GM23338 (cell line): ENCODE measurements around the gene GATAD2A. TPM values are rescaled to one million over a fixed set of nuclear protein-coding genes. Genes with fewer than 3 reads are reported as not detected.

Source experiments
- ATAC-seq: fragments of 200-7000 bp; cut with Tn5 transposase; 3 replicates; pipeline ENCODE4 v1.9.1; 2020
- DNase-seq: peaks from one replicate; pipeline ENCODE4 v3.0.0-alpha.2; 2015; ENCODE audit warnings: low spot score
- H2AFZ ChIP-seq: fragments of 200-600 bp; sonication (generic); 2 replicates; pipeline ENCODE4 v1.8.0; 2016; ENCODE audit warnings: antibody characterized with exemption, mild to moderate bottlenecking, moderate library complexity
- H3F3A ChIP-seq: fragments of 200-600 bp; sonication (generic); replicated peaks from 2 replicates; pipeline ENCODE4 v1.8.0; 2017; ENCODE audit warnings: antibody characterized with exemption, mixed run types, low read depth
- H3K27ac ChIP-seq: fragments of 200-600 bp; sonication (generic); 2 replicates; pipeline ENCODE4 v1.6.1; 2016; ENCODE audit warnings: low read depth
- H3K27me3 ChIP-seq: fragments of 200-600 bp; sonication (generic); 2 replicates; pipeline ENCODE4 v1.8.0; 2016; ENCODE audit warnings: mild to moderate bottlenecking, mixed run types, moderate library complexity; ENCODE audit not compliant: insufficient read depth
- H3K36me3 ChIP-seq: fragments of 200-600 bp; sonication (generic); 2 replicates; pipeline ENCODE4 v1.8.0; 2016; ENCODE audit warnings: mild to moderate bottlenecking; ENCODE audit not compliant: insufficient read depth
- H3K4me1 ChIP-seq: fragments of 200-600 bp; sonication (generic); 2 replicates; pipeline ENCODE4 v1.8.0; 2016; ENCODE audit warnings: mild to moderate bottlenecking, moderate library complexity; ENCODE audit not compliant: insufficient read depth
- H3K4me2 ChIP-seq: fragments of 200-600 bp; sonication (generic); 2 replicates; pipeline ENCODE4 v1.7.1; 2017; ENCODE audit warnings: mixed run types
- H3K4me3 ChIP-seq: fragments of 200-600 bp; sonication (generic); 2 replicates; pipeline ENCODE4 v1.6.1; 2016; ENCODE audit warnings: mixed run types
- H3K79me2 ChIP-seq: fragments of 200-600 bp; sonication (generic); replicated peaks from 2 replicates; pipeline ENCODE4 v1.8.0; 2017; ENCODE audit warnings: mild to moderate bottlenecking; ENCODE audit not compliant: insufficient read depth
- H3K9me2 ChIP-seq: fragments of 200-600 bp; sonication (generic); 2 replicates; pipeline ENCODE4 v1.8.0; 2017; ENCODE audit not compliant: insufficient read depth
- H4K20me1 ChIP-seq: fragments of 200-600 bp; sonication (generic); replicated peaks from 2 replicates; pipeline ENCODE4 v1.8.0; 2017; ENCODE audit warnings: mild to moderate bottlenecking; ENCODE audit not compliant: insufficient read depth
- H3K27ac Mint-ChIP-seq: 2 replicates; pipeline ENCODE4 v1.8.0; 2020; ENCODE audit warnings: inconsistent platforms, mild to moderate bottlenecking, moderate library complexity, mixed read lengths
- H3K27me3 Mint-ChIP-seq: 3 replicates; pipeline ENCODE4 v1.8.0; 2022; ENCODE audit warnings: low read depth, mild to moderate bottlenecking, moderate library complexity, mixed read lengths, inconsistent platforms; ENCODE audit not compliant: insufficient read depth, poor library complexity
- H3K36me3 Mint-ChIP-seq: 3 replicates; pipeline ENCODE4 v1.8.0; 2021; ENCODE audit warnings: low read depth, mild to moderate bottlenecking, inconsistent platforms, moderate library complexity, mixed read lengths
- H3K4me1 Mint-ChIP-seq: 3 replicates; pipeline ENCODE4 v1.8.0; 2020; ENCODE audit warnings: mild to moderate bottlenecking, inconsistent platforms, mixed read lengths
- H3K4me3 Mint-ChIP-seq: 3 replicates; pipeline ENCODE4 v1.8.0; 2021; ENCODE audit warnings: moderate library complexity, mild to moderate bottlenecking, inconsistent platforms, mixed read lengths
- H3K9me3 Mint-ChIP-seq: 3 replicates; pipeline ENCODE4 v1.8.0; 2020; ENCODE audit warnings: moderate library complexity, mild to moderate bottlenecking, inconsistent platforms, mixed read lengths
- CREB1 ChIP-seq: fragments of 250-450 bp; sonication (Bioruptor Pico); IDR thresholded peaks from 2 replicates; pipeline ENCODE4 v1.5.0; 2020; ENCODE audit warnings: low read depth, mild to moderate bottlenecking, moderate library complexity
- EZH2phosphoT487 ChIP-seq: fragments of 200-600 bp; sonication (generic); IDR thresholded peaks from one replicate; pipeline ENCODE4 v1.8.1; 2018; ENCODE audit warnings: antibody characterized with exemption; ENCODE audit not compliant: unreplicated experiment
- JUNB ChIP-seq: IDR thresholded peaks from one replicate; pipeline ENCODE4 v1.6.1; 2016; ENCODE audit warnings: antibody characterized with exemption; ENCODE audit not compliant: unreplicated experiment
- NANOG ChIP-seq: IDR thresholded peaks from 2 replicates; pipeline ENCODE4 v1.6.1; 2016; ENCODE audit warnings: antibody characterized with exemption, borderline replicate concordance
- POLR2AphosphoS5 ChIP-seq: IDR thresholded peaks from 2 replicates; pipeline ENCODE4 v1.6.1; 2016; ENCODE audit warnings: antibody characterized with exemption, low read depth
- STAT1 ChIP-seq: IDR thresholded peaks from one replicate; pipeline ENCODE4 v1.6.1; 2016; ENCODE audit warnings: antibody characterized with exemption; ENCODE audit not compliant: unreplicated experiment
- ZNF114 ChIP-seq: fragments of 250-450 bp; sonication (Bioruptor Pico); IDR thresholded peaks from 2 replicates; pipeline ENCODE4 v1.5.0; 2020; ENCODE audit warnings: mild to moderate bottlenecking, moderate library complexity
- ZNF331 ChIP-seq: fragments of 250-450 bp; sonication (Bioruptor Pico); IDR thresholded peaks from 2 replicates; pipeline ENCODE4 v1.5.0; 2020; ENCODE audit warnings: low read depth, mild to moderate bottlenecking, moderate library complexity
- polyA plus RNA-seq: library from polyadenylated mRNA; unstranded; fragments of >200 nt; fragmentation: Nextera tagmentation; extraction: Ambion mirVana; gene quantifications from 2 replicates; pipeline ENCODE4 v1.2.1, GENCODE V29; 2016
- total RNA-seq: library from RNA; depleted of rRNA; stranded (reverse); fragments of >200 nt; shearing (Covaris generic); gene quantifications from 2 replicates; pipeline ENCODE4 v1.2.3, GENCODE V29; 2014
- TF ChIP-seq, protein P1 (sequence below), 2 experiments: fragments of 200-600 bp in 1 of 2; sonication (generic) in 1 of 2; conservative IDR thresholded peaks; 2 replicates each; pipeline versions ENCODE4 v1.5.1 to v1.6.1; 2016 to 2017; ENCODE audit warnings: antibody characterized with exemption in 2 of 2, low read depth in 2 of 2, mild to moderate bottlenecking in 2 of 2, moderate library complexity in 1 of 2
- TF ChIP-seq, protein P2 (sequence below): IDR thresholded peaks from one replicate; pipeline ENCODE4 v1.6.1; 2018; ENCODE audit warnings: antibody characterized with exemption; ENCODE audit not compliant: unreplicated experiment
- TF ChIP-seq, protein P3 (sequence below): IDR thresholded peaks from 2 replicates; pipeline ENCODE4 v1.6.1; 2016; ENCODE audit warnings: antibody characterized with exemption

GATAD2A gene
- total and polyA plus RNA-seq, 2 experiments from 2014 or later = 40.0 to 151 TPM

GRCh38 chr19:19361075-19361594, 44.3 kb upstream of the GATAD2A start:
- H3K9me2 ChIP-seq = no peaks in the 10 kb centered on the region
- Mint-ChIP-seq H3K9me3 (no peaks in the 10 kb centered on the region), H3K4me3 (no peak overlapping the region), H3K36me3 (peaks cover 4% of the 10 kb centered on the region; the same call in 2 of the 3 replicates), H3K27me3 (peaks cover 11% of the 10 kb centered on the region), H3K4me1 (peaks cover 10% of the 10 kb centered on the region), H3K27ac (peak overlapping the region; percentile 72; the same call in 1 of the 2 replicates)
- peaks cover 3% of the 10 kb centered on the region; the same call in 1 of the 2 replicates for H3K4me1 ChIP-seq
- TF ChIP-seq, protein P1, sequence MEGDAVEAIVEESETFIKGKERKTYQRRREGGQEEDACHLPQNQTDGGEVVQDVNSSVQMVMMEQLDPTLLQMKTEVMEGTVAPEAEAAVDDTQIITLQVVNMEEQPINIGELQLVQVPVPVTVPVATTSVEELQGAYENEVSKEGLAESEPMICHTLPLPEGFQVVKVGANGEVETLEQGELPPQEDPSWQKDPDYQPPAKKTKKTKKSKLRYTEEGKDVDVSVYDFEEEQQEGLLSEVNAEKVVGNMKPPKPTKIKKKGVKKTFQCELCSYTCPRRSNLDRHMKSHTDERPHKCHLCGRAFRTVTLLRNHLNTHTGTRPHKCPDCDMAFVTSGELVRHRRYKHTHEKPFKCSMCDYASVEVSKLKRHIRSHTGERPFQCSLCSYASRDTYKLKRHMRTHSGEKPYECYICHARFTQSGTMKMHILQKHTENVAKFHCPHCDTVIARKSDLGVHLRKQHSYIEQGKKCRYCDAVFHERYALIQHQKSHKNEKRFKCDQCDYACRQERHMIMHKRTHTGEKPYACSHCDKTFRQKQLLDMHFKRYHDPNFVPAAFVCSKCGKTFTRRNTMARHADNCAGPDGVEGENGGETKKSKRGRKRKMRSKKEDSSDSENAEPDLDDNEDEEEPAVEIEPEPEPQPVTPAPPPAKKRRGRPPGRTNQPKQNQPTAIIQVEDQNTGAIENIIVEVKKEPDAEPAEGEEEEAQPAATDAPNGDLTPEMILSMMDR (conservative IDR thresholded peaks at IDR 0.05; ENCODE audit: low read depth in 2 of 2) = peak; percentile 76 to 84
- TF ChIP-seq NANOG (no peak), POLR2AphosphoS5 (0 out of 2 replicates have a peak, but pooled peaks have one; percentile 31), JUNB (no peak), CREB1 (CRISPR knock-in tag) (no peak), ZNF331 (CRISPR knock-in tag) (no peak), EZH2phosphoT487 (no peak), ZNF114 (CRISPR knock-in tag) (no peak), STAT1 (no peak)
- TF ChIP-seq, protein P2, sequence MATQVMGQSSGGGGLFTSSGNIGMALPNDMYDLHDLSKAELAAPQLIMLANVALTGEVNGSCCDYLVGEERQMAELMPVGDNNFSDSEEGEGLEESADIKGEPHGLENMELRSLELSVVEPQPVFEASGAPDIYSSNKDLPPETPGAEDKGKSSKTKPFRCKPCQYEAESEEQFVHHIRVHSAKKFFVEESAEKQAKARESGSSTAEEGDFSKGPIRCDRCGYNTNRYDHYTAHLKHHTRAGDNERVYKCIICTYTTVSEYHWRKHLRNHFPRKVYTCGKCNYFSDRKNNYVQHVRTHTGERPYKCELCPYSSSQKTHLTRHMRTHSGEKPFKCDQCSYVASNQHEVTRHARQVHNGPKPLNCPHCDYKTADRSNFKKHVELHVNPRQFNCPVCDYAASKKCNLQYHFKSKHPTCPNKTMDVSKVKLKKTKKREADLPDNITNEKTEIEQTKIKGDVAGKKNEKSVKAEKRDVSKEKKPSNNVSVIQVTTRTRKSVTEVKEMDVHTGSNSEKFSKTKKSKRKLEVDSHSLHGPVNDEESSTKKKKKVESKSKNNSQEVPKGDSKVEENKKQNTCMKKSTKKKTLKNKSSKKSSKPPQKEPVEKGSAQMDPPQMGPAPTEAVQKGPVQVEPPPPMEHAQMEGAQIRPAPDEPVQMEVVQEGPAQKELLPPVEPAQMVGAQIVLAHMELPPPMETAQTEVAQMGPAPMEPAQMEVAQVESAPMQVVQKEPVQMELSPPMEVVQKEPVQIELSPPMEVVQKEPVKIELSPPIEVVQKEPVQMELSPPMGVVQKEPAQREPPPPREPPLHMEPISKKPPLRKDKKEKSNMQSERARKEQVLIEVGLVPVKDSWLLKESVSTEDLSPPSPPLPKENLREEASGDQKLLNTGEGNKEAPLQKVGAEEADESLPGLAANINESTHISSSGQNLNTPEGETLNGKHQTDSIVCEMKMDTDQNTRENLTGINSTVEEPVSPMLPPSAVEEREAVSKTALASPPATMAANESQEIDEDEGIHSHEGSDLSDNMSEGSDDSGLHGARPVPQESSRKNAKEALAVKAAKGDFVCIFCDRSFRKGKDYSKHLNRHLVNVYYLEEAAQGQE = no peak
- TF ChIP-seq, protein P3, sequence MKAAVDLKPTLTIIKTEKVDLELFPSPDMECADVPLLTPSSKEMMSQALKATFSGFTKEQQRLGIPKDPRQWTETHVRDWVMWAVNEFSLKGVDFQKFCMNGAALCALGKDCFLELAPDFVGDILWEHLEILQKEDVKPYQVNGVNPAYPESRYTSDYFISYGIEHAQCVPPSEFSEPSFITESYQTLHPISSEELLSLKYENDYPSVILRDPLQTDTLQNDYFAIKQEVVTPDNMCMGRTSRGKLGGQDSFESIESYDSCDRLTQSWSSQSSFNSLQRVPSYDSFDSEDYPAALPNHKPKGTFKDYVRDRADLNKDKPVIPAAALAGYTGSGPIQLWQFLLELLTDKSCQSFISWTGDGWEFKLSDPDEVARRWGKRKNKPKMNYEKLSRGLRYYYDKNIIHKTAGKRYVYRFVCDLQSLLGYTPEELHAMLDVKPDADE = no peak
- DNase-seq = peak; percentile 94
- no peak overlapping the region for H3K27ac ChIP-seq
- H3F3A ChIP-seq = peaks cover 3% of the 10 kb centered on the region; the same call in 1 of the 2 replicates
- H4K20me1 ChIP-seq = no peaks in the 10 kb centered on the region
- no peak overlapping the region for H3K4me3 ChIP-seq
- peak; percentile 85 for ATAC-seq
- no peaks in the 10 kb centered on the region for H3K36me3 ChIP-seq
- H3K27me3 ChIP-seq = no peaks in the 10 kb centered on the region
- no peaks in the 10 kb centered on the region for H3K79me2 ChIP-seq
- no peak overlapping the region; the same call in 1 of the 2 replicates for H2AFZ ChIP-seq
- H3K4me2 ChIP-seq = no peak overlapping the region
